ENCODE results near the gene CTRB2. TPM values are rescaled to one million over a fixed set of nuclear protein-coding genes. Genes with fewer than 3 reads are reported as not detected.

Gene CTRB2
- total RNA-seq = under 1 TPM in 7 of 8 experiments, not detected in 1; 0.07 to 0.87 (median 0.29) TPM

GRCh38 chr16:75206749-75207451 lies at the start of gene CTRB2:
CTRB2 (minus strand) TSS chr16:75207161; CDS start chr16:75207141, 20 bp downstream.
- WGBS, 10 experiments = 54 to 100% (median 100%) methylated on average over 1 to 5 of the region's 24 CpGs; no CpG with 5 or more reads in 7 of the 10 experiments
- Histone ChIP-seq H3K27ac (no peak within 1 kb of the TSS), H3K4me3 (no peak within 1 kb of the TSS), H3K4me1 (replicated peaks in 1 of 2) (peaks cover 0 to 7% of the 10 kb centered on the region in 2 donors)
- in situ Hi-C loops (cut with MboI; ENCODE audit: low pct_unique_long_range_greater_than_20kb in 2 of 9, low sequenced_read_pairs in 9 of 9, unreplicated experiment in 9 of 9) = loop anchor here in 6 of 9 experiments (25.0 kb wide), 3 partner anchors 180 to 1955 kb away; no protein-coding TSS in a partner anchor
- ATAC-seq (replicated peaks in 6 of 8) = peak in 1 of 8 experiments; percentile 3

- Histone ChIP-seq H3K27ac (peak overlapping the region; percentile 73 to 89), H3K4me3 (peak overlapping the region in 1 of 5 donors; percentile 9), H3K4me1 (replicated peaks in 1 of 2) (peaks cover 38 to 67% of the 10 kb centered on the region in 2 donors)
- in situ Hi-C loops (cut with MboI; ENCODE audit: low pct_unique_long_range_greater_than_20kb in 2 of 9, low sequenced_read_pairs in 9 of 9, unreplicated experiment in 9 of 9) = no loop called here
- 10 to 90% (median 58%) methylated on average over 2 to 3 of the region's 12 CpGs; no CpG with 5 or more reads in 6 of the 10 experiments for WGBS, 10 experiments
- peak in 4 of 8 experiments; percentile 4 to 16 (median 12) for ATAC-seq (replicated peaks in 6 of 8)
These were observed 49.2 kb upstream of the CTRB2 start for GRCh38 chr16:75256059-75256571.

- in situ Hi-C loops (cut with MboI; ENCODE audit: low pct_unique_long_range_greater_than_20kb in 2 of 9, low sequenced_read_pairs in 9 of 9, unreplicated experiment in 9 of 9) = no loop called here
- Histone ChIP-seq H3K4me1 (replicated peaks in 1 of 2) (peaks cover 45 to 73% of the 10 kb centered on the region in 2 donors), H3K27ac (no peak overlapping the region), H3K4me3 (no peak overlapping the region)
- WGBS, 10 experiments = 0 to 70% (median 0%) methylated on average over 1 to 4 of the region's 5 CpGs; no CpG with 5 or more reads in 7 of the 10 experiments
- ATAC-seq (replicated peaks in 6 of 8) = peak in 3 of 8 experiments; percentile 53 to 76 (median 54)
These were observed 47.4 kb upstream of the CTRB2 start for GRCh38 chr16:75254359-75254837.

- 40 to 87% (median 55%) methylated on average over 1 to 4 of the region's 15 CpGs; no CpG with 5 or more reads in 6 of the 10 experiments for WGBS, 10 experiments
- in situ Hi-C loops (cut with MboI; ENCODE audit: low pct_unique_long_range_greater_than_20kb in 2 of 9, low sequenced_read_pairs in 9 of 9, unreplicated experiment in 9 of 9) = no loop called here
These were observed 46.3 kb upstream of the CTRB2 start for GRCh38 chr16:75252946-75253911.

GRCh38 chr16:75252049-75252864 lies 45.3 kb upstream of the CTRB2 start:
- WGBS, 10 experiments = 30 to 100% (median 73%) methylated on average over 2 to 9 of the region's 24 CpGs; no CpG with 5 or more reads in 2 of the 10 experiments
- peak overlapping the region; percentile 56 to 91 (median 63) for H3K4me3 ChIP-seq
- H3K4me1 ChIP-seq (replicated peaks in 1 of 2) = peaks cover 40 to 58% of the 10 kb centered on the region in 2 donors
- no peak for ATAC-seq (replicated peaks in 6 of 8)
- H3K27ac ChIP-seq = peak overlapping the region; percentile 48 to 71
- in situ Hi-C loops (cut with MboI; ENCODE audit: low pct_unique_long_range_greater_than_20kb in 2 of 9, low sequenced_read_pairs in 9 of 9, unreplicated experiment in 9 of 9) = no loop called here

More at GRCh38 chr16:75252946-75253911, 46.3 kb upstream of the CTRB2 start:
- no peak overlapping the region for H3K27ac ChIP-seq
- peak in 1 of 8 experiments; percentile 0 for ATAC-seq (replicated peaks in 6 of 8)
- H3K4me3 ChIP-seq = no peak overlapping the region
- peaks cover 45 to 68% of the 10 kb centered on the region in 2 donors for H3K4me1 ChIP-seq (replicated peaks in 1 of 2)

GRCh38 chr16:75251280-75252048 lies 44.5 kb upstream of the CTRB2 start, which contains the start of gene BCAR1:
BCAR1 (minus strand) TSS chr16:75251624; CDS start chr16:75251482, 142 bp downstream.
- ATAC-seq (replicated peaks in 6 of 8) = peak; percentile 63 to 92 (median 90)
- in situ Hi-C loops (cut with MboI; ENCODE audit: low pct_unique_long_range_greater_than_20kb in 2 of 9, low sequenced_read_pairs in 9 of 9, unreplicated experiment in 9 of 9) = no loop called here
- Histone ChIP-seq H3K27ac (peak within 1 kb of the TSS; percentile 48 to 87), H3K4me3 (peak within 1 kb of the TSS; percentile 56 to 91 (median 63)), H3K4me1 (replicated peaks in 1 of 2) (peaks cover 32 to 50% of the 10 kb centered on the region in 2 donors)
- WGBS, 10 experiments = 0% methylated on average over 3 to 4 of the region's 84 CpGs; no CpG with 5 or more reads in 8 of the 10 experiments

GRCh38 chr16:75250809-75251279 lies 43.9 kb upstream of the CTRB2 start:
- peak; percentile 2 to 27 (median 9) for ATAC-seq (replicated peaks in 6 of 8)
- in situ Hi-C loops (cut with MboI; ENCODE audit: low pct_unique_long_range_greater_than_20kb in 2 of 9, low sequenced_read_pairs in 9 of 9, unreplicated experiment in 9 of 9) = no loop called here
- WGBS, 10 experiments = 10% methylated on average over 4 of the region's 59 CpGs; no CpG with 5 or more reads in 9 of the 10 experiments
- Histone ChIP-seq H3K27ac (peak overlapping the region; percentile 41 to 87), H3K4me3 (peak overlapping the region; percentile 56 to 91 (median 63)), H3K4me1 (replicated peaks in 1 of 2) (peaks cover 26 to 48% of the 10 kb centered on the region in 2 donors)

- peak in 2 of 8 experiments; percentile 0 to 1 for ATAC-seq (replicated peaks in 6 of 8)
- Histone ChIP-seq H3K4me1 (replicated peaks in 1 of 2) (peaks cover 25 to 48% of the 10 kb centered on the region in 2 donors), H3K4me3 (peak overlapping the region; percentile 56 to 91 (median 63)), H3K27ac (peak overlapping the region in 1 of 2 donors; percentile 87)
- in situ Hi-C loops (cut with MboI; ENCODE audit: low pct_unique_long_range_greater_than_20kb in 2 of 9, low sequenced_read_pairs in 9 of 9, unreplicated experiment in 9 of 9) = no loop called here
- WGBS, 10 experiments = 60% methylated on average over 1 of the region's 29 CpGs; no CpG with 5 or more reads in 9 of the 10 experiments
These were observed 43.3 kb upstream of the CTRB2 start for GRCh38 chr16:75250089-75250808.

GRCh38 chr16:75249441-75249840 lies 42.5 kb upstream of the CTRB2 start:
- in situ Hi-C loops (cut with MboI; ENCODE audit: low pct_unique_long_range_greater_than_20kb in 2 of 9, low sequenced_read_pairs in 9 of 9, unreplicated experiment in 9 of 9) = loop anchor here in 1 of 9 experiments (25.0 kb wide), 1 partner anchor 138 kb away; no protein-coding TSS in a partner anchor
- H3K27ac ChIP-seq = no peak overlapping the region
- ATAC-seq (replicated peaks in 6 of 8) = no peak
- H3K4me3 ChIP-seq = no peak overlapping the region
- 50 to 100% (median 70%) methylated on average over 1 to 3 of the region's 5 CpGs; no CpG with 5 or more reads in 6 of the 10 experiments for WGBS, 10 experiments
- peaks cover 28 to 48% of the 10 kb centered on the region in 2 donors for H3K4me1 ChIP-seq (replicated peaks in 1 of 2)

GRCh38 chr16:75248536-75249380 lies 41.8 kb upstream of the CTRB2 start:
- Histone ChIP-seq H3K4me1 (replicated peaks in 1 of 2) (peaks cover 28 to 50% of the 10 kb centered on the region in 2 donors), H3K4me3 (no peak overlapping the region), H3K27ac (no peak overlapping the region)
- in situ Hi-C loops (cut with MboI; ENCODE audit: low pct_unique_long_range_greater_than_20kb in 2 of 9, low sequenced_read_pairs in 9 of 9, unreplicated experiment in 9 of 9) = loop anchor here in 1 of 9 experiments (25.0 kb wide), 1 partner anchor 139 kb away; no protein-coding TSS in a partner anchor
- WGBS, 10 experiments = 80 to 91% methylated on average over 1 to 6 of the region's 17 CpGs; no CpG with 5 or more reads in 8 of the 10 experiments
- ATAC-seq (replicated peaks in 6 of 8) = no peak
